NCI-H1436 treated with DMSO at 0.1 percent for 48 hours (cell line): ENCODE measurements around the gene GPR107.

Experiments used
- DNase-seq: peaks from one replicate; lab custom pipeline; 2025; lab: John Stamatoyannopoulos, UW

GPR107 gene

DNA sequence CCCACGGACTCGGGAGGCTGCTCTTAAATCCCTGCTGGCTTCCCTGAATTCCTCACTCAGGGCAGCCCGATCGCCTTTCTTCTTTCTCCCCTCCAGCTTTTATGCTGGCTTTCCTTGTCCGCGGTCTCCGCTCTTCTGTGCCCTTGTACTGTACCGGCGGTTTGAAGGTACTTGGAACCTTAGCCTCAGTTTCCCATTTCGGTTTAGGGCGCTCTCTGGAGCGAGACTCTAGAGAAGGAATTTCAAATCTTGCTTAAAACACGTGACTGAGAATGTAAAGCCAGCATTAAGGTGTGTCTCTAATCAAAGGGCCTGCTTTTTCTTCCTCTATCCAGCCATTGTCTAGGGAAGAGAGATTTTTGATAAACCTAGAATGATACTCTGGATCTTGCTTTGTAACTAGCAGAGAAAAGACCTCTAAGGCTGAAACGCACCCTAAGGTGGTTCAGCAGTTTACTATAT lies 650 bp downstream of the GPR107 start:
- no peak for DNase-seq

DNA sequence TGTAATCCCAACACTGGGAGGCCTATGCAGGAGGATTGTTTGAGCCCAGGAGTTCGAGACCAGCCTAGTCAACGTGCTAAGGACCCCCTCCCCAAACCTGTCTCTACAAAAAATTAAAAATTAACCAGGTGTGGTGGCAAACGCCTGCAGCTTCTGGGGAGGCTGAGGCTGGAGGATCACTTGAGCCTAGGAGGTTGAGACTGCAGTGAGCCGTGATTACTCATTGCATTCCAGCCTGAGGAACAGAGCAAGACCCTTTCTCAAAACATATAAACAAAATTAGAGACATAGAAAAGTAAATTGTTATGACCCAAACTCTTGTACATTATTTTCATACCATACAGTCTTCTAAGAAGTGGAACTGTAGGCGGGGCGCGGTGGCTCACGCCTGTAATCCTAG lies 1.1 kb downstream of the GPR107 start:
- DNase-seq, result no peak

DNA sequence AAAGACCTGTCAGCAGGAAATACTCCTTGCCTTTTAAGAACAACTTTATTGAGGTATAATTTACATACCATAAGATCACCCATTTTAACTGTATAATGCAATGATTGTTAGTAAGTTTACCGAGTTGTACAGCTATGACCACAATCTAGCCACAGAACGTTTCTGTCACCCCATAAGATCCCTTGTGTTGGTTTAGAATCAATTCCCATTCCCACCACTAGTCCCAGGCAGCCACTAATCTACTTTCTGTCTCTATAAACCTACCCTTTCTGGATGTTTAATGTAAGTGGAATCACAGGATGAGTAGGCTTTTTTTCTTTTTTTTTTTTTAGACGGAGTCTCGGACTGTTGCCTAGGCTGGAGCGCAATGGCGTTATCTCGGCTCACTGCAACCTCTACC lies 4.4 kb downstream of the GPR107 start:
- no peak for DNase-seq

DNA sequence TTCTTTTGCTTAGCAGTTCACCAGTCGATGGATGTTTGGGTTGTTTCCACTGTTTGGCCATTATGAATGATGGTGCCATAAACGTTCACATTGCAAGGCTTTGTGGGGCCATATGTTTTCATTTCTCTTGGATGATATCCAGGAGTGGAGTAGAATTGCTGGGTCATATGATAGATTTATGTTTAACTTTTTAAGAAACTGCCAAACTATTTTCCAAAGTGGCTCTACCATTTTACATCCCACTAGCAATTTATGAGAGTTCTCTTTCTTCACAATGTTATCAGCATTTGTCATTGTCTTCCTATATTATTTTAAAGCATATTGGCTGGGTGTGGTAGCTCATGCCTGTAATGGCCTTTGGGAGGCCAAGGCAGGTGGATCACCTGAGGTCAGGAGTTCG lies 5.2 kb downstream of the GPR107 start:
- DNase-seq, result no peak

DNA sequence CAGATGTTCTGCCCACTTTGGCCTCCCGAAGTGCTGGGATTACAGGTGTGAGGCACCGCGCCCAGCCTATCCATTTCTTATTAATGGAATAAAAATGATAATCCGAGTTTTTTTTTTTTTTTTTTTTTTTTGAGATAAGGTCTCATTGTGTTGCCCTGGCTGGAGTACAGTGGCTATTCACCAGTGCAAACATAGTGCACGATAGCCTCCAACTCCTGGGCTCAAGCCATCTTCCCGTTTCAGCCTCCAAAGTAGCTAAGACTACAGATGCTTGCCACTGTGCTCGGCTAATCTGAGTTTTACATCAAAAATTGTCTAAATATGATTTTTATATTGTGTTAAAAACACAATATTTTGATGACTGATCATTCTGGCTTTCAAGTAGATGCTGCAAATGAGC lies 6.6 kb downstream of the GPR107 start:
- DNase-seq, result no peak

DNA sequence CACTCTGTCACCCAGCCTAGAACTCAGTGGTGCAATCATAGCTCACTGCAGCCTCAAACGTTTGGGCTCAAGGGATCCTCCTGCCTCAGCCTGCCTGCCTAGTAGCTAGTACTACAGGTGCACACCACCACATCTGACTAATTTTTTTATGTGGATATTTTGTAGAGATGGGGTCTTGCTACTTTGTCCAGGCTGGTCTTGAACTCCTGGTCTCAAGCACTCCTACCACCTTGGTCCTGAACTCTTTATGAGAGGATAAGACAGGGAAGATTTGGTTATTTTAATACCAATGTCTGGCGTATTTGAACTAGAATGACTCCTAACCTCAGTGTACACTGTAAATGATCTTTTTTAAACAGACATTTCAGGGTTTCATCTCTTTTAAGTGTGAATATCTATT lies 9.0 kb downstream of the GPR107 start:
- DNase-seq, result no peak

DNA sequence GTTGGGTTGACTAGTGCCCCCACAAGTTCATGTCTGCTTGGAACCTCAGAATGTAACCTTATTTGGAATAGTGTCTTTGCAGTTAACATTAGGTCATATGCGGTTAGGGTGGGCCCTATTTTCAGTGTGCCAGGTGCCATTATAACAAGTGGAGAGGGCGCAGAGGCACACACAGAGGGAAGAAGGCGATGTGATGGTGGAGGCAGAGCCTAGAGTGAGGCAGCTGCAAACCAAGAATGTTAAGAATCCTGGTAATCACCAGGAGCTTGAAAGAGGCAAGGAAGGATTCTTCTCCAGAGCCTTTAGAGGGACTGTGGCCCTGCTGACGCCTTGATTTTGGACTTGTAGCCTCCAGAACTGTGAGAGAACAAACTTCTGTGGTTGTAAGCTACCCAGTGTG lies 10.9 kb downstream of the GPR107 start:
- DNase-seq, result no peak

DNA sequence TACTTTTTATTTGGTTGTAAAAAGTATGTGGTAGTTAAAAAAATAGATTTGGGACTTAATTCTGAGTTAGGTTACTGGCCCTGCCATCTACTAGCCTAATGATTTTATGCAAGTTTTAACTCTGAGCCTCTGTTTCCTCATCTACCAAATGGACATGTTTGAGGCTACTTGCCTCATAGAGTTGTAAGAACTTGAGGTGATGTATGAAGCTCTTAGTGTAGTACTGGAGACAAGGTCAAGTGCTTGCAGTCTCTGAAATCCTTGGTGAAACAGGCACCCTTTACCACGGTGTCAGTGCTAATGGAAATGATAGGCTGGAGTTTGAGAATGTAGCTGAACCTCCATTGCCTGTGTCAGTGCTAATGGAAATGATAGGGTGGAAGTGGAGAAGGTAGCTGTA lies 15.3 kb downstream of the GPR107 start:
- no peak for DNase-seq

DNA sequence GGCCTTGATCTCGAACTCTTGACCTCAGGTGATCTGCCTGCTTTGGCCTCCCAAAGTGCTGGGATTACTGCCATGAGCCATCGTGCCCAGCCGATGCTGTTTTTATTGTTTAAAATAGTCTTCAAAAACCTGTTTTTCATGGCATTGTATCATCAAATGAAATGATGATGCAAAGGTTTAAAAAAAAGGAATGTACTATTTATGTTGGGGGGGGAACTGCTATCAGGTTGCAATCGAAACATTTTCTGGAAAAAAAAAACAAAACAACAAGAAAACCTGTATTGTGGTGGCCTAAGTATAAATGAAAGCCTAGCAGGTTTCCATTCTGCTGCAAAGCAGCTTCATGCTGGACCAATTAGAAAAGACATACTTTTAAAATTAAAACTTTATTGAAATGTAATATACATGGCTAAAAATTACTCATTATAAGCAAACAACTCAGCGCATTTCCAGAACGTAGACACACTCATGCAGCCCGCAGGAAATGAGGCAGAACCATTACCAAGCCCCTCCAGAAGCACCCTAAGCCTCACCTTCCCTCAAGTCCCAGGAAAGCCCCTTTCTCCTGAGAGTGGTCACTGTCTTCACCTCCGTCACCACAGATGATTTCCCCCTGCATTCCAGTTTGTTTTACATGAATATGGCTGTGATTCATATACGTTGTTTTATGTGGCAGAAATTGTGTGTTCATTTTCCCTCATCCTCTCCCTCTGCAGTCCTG lies 19.0 kb downstream of the GPR107 start:
- DNase-seq, result no peak

DNA sequence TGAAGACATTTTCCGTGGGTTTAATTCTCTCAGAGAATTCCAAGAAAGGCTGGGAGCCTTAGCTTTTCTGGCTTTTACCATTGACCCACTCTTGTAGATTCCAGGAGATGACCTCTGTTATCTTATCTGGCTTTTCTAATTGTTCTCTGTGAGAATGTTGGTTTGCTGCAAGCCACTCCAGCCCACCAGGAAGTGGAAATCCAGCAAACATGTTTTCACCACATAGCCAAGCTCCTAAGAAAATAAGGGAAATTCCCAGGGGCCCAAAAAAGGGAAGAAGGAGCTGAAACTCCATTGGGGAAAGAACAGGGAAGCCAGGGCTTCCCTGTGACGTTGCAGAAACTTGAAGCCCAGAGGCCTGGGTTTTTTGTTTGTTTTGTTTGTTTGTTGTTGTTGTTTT lies 19.7 kb downstream of the GPR107 start:
- no peak for DNase-seq

DNA sequence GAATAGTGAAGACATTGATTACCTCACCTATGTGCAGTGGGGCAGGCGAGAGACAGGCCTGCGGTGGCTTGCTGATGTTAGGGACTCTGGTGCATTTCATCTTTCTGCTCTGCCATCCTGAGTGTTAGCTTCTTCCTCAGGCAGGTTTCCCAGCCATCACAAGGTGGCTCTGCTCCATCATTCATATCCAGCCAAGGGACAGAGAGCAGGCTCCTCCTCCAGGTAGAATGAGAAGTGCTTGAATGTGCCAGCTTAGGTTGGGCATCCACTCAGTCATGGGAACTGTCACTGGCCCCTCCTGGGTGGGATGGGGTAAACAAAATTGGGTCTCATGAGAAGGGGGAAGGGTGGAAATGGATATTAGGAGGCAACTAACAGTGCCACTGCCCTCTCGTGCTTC lies 24.8 kb downstream of the GPR107 start:
- no peak for DNase-seq

DNA sequence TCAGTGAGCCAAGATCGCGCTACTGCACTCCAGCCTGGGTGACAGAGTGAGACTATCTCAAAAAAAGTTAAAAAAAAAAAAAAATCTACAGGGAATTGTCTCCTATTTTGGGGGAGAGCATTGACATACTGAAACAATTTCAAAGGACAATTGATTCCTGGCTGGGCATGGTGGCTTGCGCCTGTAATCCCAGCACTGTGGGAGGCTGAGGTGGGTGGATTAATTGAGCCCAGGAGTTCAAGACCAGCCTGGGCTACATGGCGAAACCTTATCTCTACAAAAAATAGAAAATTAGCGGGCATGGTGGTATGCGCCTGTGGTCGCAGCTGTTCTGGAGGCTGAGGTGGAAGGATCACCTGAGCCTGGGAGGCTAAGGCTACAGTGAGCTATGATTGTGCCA lies 30.6 kb downstream of the GPR107 start:
- no peak for DNase-seq

DNA sequence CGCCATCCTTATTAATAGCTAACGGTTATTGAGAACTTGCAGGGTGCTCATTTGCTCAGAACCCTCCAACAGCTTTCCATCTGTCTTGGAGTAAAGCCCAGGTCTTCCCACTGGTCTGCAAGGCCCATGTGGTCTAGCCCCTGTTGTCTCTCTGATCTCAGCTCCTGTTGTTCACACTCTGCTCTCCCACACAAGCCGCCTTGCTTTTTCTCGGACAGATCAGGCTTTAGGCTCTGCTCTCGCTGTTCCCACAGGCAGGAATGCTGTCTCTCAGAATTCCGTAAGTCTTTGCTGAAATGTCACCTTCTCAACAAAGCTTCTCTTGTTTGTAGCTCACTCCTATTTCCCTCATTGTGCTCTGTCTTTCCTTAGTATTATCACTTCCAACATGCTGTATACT lies 34.3 kb downstream of the GPR107 start:
- DNase-seq, result no peak

DNA sequence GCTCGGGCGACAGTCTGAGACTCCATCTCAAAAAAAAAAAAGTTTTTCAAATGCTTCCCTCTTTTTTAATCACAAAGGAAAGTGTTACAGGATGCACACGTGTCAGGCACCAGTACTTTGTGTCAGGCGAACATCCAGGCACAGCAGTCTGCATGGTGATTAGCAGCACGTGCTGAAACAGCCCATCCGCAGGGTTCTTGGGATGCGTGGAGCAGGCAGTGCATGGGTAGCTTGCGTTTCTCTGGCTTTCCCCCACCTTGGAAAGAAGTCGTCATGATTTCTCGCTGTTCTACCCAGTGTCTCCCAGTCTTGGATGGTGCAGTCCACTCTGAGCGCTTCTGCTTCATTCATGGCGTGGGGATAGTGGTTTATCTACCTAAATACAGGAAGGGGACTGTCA lies 35.4 kb downstream of the GPR107 start:
- DNase-seq, result no peak

DNA sequence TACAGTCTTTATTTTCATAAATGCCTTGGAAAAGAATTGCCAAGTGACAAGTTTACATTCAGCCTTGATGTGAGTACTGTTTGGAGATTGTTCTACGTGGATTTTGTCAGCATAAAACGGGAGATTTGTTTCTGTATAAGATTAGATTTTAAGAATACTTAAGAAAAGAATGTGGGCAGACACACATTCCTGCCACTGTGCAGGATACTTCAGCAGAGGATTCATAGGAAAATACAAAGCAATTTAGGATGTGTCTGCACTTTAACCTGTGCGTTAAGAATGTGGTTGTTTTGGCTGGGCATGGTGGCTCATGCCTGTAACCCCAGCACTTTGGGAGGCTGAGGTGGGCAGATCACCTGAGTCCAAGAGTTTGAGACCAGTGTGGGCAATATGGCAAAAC lies 37.2 kb downstream of the GPR107 start:
- no peak for DNase-seq

DNA sequence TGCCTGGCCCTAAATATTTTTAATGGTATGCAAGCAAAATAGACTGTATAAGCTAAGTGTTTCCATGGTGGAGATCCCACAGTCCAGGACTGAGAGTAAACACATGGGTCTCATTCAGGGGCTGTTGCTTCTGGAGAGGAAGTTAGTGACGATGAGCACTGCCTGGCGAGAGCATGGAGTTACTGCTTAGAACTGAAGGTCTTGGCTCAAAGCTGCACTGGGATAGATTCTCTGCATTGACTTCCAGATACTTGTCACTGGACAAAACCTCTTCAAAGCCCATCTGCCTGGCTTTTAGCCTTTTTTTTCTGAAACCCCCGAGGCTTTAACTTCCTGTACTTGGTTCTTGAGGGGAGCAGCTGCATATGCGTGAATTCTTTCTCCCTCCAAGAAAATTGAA lies 39.2 kb downstream of the GPR107 start:
- no peak for DNase-seq

DNA sequence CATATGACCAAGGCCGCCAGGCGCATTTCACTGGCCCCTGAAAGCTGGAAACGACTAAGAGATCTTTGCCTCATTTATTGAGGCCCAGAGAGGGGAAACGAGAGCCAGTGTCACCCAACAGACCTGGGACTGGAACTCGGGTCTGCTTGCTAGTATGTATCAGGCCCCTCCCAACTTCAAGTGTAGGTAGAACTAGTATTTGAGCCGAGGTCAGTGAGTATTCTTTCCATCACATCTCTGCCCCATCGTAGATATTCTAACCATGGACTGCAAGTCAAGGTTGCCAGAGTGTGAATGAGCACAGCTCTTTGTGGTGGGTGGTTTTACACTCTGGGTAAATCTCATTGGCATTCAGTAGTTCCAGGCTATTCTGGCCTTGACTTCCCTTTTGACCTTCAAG lies 42.2 kb downstream of the GPR107 start:
- no peak for DNase-seq

DNA sequence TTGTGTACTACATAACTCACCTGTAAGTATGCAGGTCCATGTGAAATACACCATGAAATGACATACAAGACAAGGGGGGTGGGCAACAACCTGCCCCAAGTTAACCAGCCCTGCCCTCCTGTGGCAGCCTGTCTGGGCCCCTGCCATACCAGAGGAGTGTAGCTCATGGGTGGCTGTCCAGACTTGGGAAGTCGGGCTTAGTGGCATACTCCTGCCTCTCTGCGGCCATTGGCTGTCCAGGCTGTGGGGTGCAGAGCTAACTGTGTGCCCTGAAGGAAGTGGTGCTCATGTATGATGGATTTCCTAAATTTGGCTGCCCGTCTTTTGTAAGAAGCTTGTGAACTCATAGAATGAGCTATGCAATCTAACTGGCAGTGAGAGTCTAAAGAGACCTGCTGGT lies 47.0 kb downstream of the GPR107 start:
- no peak for DNase-seq

DNA sequence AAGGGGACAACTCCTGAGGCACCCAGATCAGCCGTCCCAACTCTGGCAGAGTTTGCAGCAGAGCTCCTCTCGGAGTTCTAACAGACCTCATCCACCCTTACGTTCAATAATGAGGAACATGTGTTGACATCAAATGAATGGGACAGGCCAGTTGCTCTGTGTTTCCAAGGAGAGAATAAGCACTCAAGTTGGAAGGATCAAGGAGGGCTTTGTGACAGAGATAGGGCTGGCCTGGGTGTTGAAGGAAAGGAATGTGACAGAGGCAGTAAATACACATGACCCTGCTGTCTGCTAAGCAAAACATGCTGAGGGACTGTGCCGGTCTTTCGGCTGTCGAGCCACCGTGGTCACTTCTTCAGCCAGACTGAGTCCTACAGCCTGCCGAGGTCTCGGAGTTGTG lies 48.2 kb downstream of the GPR107 start:
- DNase-seq, result no peak

DNA sequence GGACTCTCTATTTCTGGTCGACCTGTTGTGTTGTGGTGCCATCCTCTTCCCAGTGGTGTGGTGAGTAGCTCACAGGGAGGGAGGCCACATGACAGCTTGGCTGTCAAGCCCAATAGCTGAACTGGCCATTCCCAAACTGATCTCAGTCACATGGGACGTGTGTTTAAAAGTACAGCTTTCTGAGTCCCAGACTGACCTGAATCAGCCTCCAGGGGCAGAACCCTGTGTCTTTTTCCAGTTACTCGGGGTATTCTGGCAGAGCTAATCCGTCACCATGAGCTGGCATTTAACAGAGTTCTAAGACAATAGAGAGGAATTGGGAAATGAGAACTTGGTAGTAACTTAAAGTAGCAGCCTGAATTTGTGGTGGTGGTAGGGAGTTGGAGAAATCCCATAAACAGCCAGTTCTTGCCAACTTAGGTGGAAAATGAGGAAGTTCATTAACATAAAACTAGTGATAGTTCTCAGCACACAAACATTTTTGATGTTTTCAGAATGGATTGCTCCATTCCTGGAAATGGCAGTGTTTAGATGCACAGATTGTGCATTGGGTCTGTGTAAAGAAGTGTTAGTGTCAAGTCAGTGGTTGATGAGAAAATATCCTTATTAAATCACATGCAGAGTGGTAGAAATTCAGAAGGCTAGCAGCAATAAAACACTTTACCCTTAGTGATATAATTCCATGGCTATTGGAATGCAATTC lies 50.9 kb downstream of the GPR107 start:
- DNase-seq, result no peak

DNA sequence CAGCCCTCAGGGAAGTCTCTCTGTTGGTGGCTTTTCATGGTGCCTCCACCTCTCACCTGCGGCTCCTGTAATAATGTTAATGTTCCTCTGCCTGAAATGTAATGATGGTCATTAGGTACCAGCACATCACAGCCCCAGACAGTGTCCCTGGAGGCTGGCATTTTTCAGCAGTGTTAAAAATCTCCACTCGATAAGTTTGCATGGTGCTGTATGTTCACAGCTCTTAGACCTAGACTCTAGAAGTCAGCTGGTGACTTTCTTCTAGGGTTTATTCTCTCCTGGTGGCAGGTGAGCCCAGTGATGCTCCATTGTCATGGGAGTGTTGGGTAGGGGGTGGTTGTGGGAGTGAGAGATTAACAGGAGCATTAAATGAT lies 53.1 kb downstream of the GPR107 start:
- no peak for DNase-seq

DNA sequence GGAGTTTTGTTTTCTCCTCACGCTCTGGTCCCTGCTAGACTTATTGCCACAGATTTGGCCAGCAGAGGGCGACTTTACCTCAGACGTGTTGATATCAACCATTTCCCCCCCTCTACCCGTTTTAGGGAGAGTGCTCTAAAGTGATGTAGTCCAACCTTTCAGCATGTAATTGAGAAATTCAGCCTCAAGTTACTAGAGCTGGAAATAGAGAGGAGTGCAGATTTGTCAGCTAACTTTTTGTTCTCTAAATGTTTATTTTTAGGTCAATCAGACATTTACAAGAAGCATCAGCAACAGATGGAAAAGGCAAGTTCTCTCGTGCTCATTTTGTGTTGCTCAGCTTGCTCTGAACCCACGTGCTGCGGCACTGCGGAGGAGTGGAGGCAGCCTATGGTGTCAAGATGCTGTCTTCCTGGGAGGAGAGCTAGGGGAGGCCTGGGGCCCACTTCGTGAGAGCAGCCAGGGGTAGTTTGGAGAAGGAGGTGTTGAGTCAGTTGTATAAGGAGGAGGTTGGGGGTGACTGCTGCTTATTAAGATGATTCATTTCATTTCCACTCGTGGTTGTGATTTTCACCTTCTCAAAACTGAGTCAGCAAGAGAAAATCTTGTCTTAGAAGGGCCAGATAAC lies 53.6 kb downstream of the GPR107 start:
- no peak for DNase-seq

DNA sequence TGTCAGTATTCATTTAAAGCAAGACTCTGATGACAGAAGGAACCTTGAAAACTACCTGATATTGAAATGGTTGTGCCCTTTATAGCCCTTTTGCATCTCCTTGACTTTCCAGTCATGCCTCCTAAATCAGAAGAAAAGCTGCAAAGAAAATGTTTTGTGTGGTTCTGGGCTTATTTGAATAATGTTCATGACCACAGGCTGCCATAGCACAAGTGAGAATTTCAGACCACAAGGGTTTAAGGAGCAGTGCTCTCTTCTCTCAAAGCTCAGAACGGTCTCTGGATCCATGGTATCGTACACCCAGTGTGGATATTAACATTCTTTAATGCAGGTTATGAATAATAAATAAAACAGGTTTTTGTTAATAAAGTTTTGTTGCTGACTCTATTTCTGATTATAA lies 54.2 kb downstream of the GPR107 start:
- no peak for DNase-seq

DNA sequence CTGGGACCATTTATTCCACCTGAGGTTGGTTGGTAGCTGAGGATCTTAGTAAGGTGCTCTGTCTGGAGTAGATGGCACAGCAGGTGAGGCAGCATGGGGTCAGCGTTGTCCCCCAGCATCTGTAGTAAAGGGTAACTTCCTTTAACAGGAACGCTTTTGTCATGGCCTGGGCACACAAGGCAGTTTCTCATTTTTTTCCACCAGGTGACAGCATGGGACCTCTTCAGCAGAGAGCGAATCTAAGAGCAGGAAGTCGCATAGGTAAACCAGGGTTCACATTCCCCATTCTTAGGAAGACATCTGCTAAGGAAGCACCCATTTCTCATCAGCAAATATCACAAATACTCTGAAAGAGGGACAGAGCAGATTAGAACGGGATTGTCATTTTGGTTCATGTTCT lies 56.5 kb downstream of the GPR107 start:
- no peak for DNase-seq
